Vagina (tissue), 2 donors: ENCODE measurements around the gene ATP5MC2. TPM values are rescaled to one million over a fixed set of nuclear protein-coding genes. Genes with fewer than 3 reads are reported as not detected.

ENCODE experiments used
- DNase-seq, 2 donors: peaks; one replicate each; pipeline ENCODE4 v3.0.0-alpha.2; 2017; ENCODE audit errors: extremely low spot score in 2 of 2
- H3K27ac ChIP-seq: fragments of 200-600 bp; sonication (generic); one replicate; pipeline ENCODE4 v1.5.1; 2019
- H3K27me3 ChIP-seq: fragments of 200-600 bp; sonication (generic); one replicate; pipeline ENCODE4 v1.5.1; 2019
- H3K36me3 ChIP-seq, 2 donors: fragments of 200-600 bp; sonication (generic); one replicate each; pipeline ENCODE4 v1.5.1; 2017 to 2019
- H3K4me1 ChIP-seq: fragments of 200-600 bp; sonication (generic); one replicate; pipeline ENCODE4 v1.5.1; 2019
- H3K4me3 ChIP-seq, 2 donors: fragments of 200-600 bp; sonication (generic); 1 replicate in 1 of 2; 2 replicates in 1 of 2; pipeline ENCODE4 v1.5.1; 2016 to 2019
- H3K9me3 ChIP-seq: fragments of 200-600 bp; sonication (generic); one replicate; pipeline ENCODE4 v1.5.1; 2019
- CTCF ChIP-seq, 3 experiments: fragments of 450-650 bp in 2 of 3; fragments of 200-600 bp in 1 of 3; sonication (generic) in 1 of 3; IDR thresholded peaks; one replicate each; pipeline ENCODE4 v1.5.1; 2017 to 2019; ENCODE audit warnings: antibody characterized with exemption in 3 of 3, mild to moderate bottlenecking in 2 of 3, moderate library complexity in 2 of 3
- POLR2A ChIP-seq, 2 donors: fragments of 450-650 bp; IDR thresholded peaks; one replicate each; pipeline ENCODE4 v1.6.1; 2017; ENCODE audit warnings: antibody characterized with exemption in 2 of 2, mild to moderate bottlenecking in 2 of 2, moderate library complexity in 2 of 2
- POLR2AphosphoS5 ChIP-seq, 2 donors: sonication (generic); formaldehyde crosslinking; IDR thresholded peaks; one replicate each; pipeline ENCODE4 v1.9.0; 2017; ENCODE audit warnings: antibody characterized with exemption in 2 of 2, mild to moderate bottlenecking in 2 of 2, low read depth in 1 of 2; ENCODE audit not compliant: insufficient read depth in 1 of 2
- intact Hi-C: fragments of 100-400 bp; cut with DNase I; formaldehyde crosslinking; loops from one replicate; pipeline ENCODE4 v1.15.1; 2023
- total RNA-seq: library from RNA; depleted of rRNA; stranded (reverse); fragments of >200 nt; gene quantifications from one replicate; pipeline ENCODE4 v1.2.3, GENCODE V29; 2016

Gene ATP5MC2
- total RNA-seq, 1 donor from 2014 or later = 311 TPM

- no peaks in the 10 kb centered on the region for H3K27me3 ChIP-seq
- TF ChIP-seq POLR2AphosphoS5 (IDR thresholded peaks at IDR 0.05; ENCODE audit: insufficient read depth in 1 of 2, low read depth in 1 of 2) (no peak), POLR2A (IDR thresholded peaks at IDR 0.05) (no peak), CTCF (IDR thresholded peaks at IDR 0.05) (no peak)
- H3K36me3 ChIP-seq = peaks cover 0 to 55% of the 10 kb centered on the region in 2 donors
- intact Hi-C loops = no loop called here
- DNase-seq = no peak
- H3K9me3 ChIP-seq = no peaks in the 10 kb centered on the region
- H3K27ac ChIP-seq = no peak overlapping the region
- peaks cover 14% of the 10 kb centered on the region for H3K4me1 ChIP-seq
- no peak overlapping the region for H3K4me3 ChIP-seq
Measured at GRCh38 chr12:53664191-53664590, 11.7 kb downstream of the ATP5MC2 start.

GRCh38 chr12:53660041-53660440 lies 15.8 kb downstream of the ATP5MC2 start:
- intact Hi-C loops = no loop called here
- no peaks in the 10 kb centered on the region for H3K9me3 ChIP-seq
- no peaks in the 10 kb centered on the region for H3K27me3 ChIP-seq
- no peak for TF ChIP-seq POLR2AphosphoS5 (IDR thresholded peaks at IDR 0.05; ENCODE audit: insufficient read depth in 1 of 2, low read depth in 1 of 2)
- TF ChIP-seq CTCF (IDR thresholded peaks at IDR 0.05) = no peak
- no peak for TF ChIP-seq POLR2A (IDR thresholded peaks at IDR 0.05)
- H3K4me3 ChIP-seq = no peak overlapping the region
- H3K27ac ChIP-seq = peak overlapping the region; percentile 52
- peaks cover 0 to 17% of the 10 kb centered on the region in 2 donors for H3K36me3 ChIP-seq
- H3K4me1 ChIP-seq = peaks cover 28% of the 10 kb centered on the region
- DNase-seq = no peak

DNA sequence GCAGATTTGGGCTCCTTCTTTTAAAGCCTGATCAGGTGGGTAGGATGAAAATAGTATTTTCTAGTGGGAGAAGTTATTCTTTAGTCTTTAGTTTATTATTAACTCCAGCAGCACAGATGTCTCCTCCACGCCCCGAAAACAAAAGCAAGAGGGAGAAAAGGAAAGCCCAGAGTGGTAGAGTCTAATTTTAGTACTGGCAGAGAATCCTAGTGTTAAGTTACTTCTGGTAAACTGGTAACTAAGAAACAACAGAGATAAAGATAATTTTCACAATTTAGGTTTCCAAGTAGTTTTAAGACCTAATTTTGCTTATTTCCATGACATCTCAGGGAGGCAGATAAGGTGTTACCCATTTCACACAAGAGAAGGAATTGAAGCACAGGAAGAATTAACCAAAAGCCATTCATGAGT lies 16.3 kb downstream of the ATP5MC2 start:
- no peak for TF ChIP-seq POLR2AphosphoS5 (IDR thresholded peaks at IDR 0.05; ENCODE audit: insufficient read depth in 1 of 2, low read depth in 1 of 2)
- TF ChIP-seq POLR2A (IDR thresholded peaks at IDR 0.05) = no peak
- TF ChIP-seq CTCF (IDR thresholded peaks at IDR 0.05) = no peak
- DNase-seq = no peak
- peaks cover 28% of the 10 kb centered on the region for H3K4me1 ChIP-seq

GRCh38 chr12:53659011-53659551 lies 16.8 kb downstream of the ATP5MC2 start:
- no peaks in the 10 kb centered on the region for H3K27me3 ChIP-seq
- H3K27ac ChIP-seq = peak overlapping the region; percentile 52
- no peak for TF ChIP-seq POLR2AphosphoS5 (IDR thresholded peaks at IDR 0.05; ENCODE audit: insufficient read depth in 1 of 2, low read depth in 1 of 2)
- no peak for TF ChIP-seq POLR2A (IDR thresholded peaks at IDR 0.05)
- TF ChIP-seq CTCF (IDR thresholded peaks at IDR 0.05) = no peak
- peaks cover 0 to 9% of the 10 kb centered on the region in 2 donors for H3K36me3 ChIP-seq
- H3K9me3 ChIP-seq = no peaks in the 10 kb centered on the region
- no peak overlapping the region for H3K4me3 ChIP-seq
- no peak for DNase-seq
- H3K4me1 ChIP-seq = peaks cover 28% of the 10 kb centered on the region
- intact Hi-C loops = no loop called here

More for the DNA sequence above, 16.3 kb downstream of the ATP5MC2 start:
- intact Hi-C loops = no loop called here
- Histone ChIP-seq H3K4me3 (no peak overlapping the region), H3K27me3 (no peaks in the 10 kb centered on the region), H3K9me3 (no peaks in the 10 kb centered on the region), H3K27ac (peak overlapping the region; percentile 52), H3K36me3 (peaks cover 0 to 13% of the 10 kb centered on the region in 2 donors)

- H3K9me3 ChIP-seq = no peaks in the 10 kb centered on the region
- TF ChIP-seq POLR2A (IDR thresholded peaks at IDR 0.05) (no peak), CTCF (IDR thresholded peaks at IDR 0.05) (no peak), POLR2AphosphoS5 (IDR thresholded peaks at IDR 0.05; ENCODE audit: insufficient read depth in 1 of 2, low read depth in 1 of 2) (no peak)
- DNase-seq = no peak
- no peak overlapping the region for H3K27ac ChIP-seq
- H3K36me3 ChIP-seq = no peaks in the 10 kb centered on the region
- intact Hi-C loops = no loop called here
- H3K4me1 ChIP-seq = peaks cover 28% of the 10 kb centered on the region
- H3K27me3 ChIP-seq = no peaks in the 10 kb centered on the region
- no peak overlapping the region for H3K4me3 ChIP-seq
Measured at GRCh38 chr12:53657041-53657440, 18.8 kb downstream of the ATP5MC2 start.
